Measurements from ENCODE around the gene MRPL27.
"Not testable (repeated sequence)": the region's sequence is repeated elsewhere in the genome, so short reads cannot be mapped to it uniquely, and the experiment has no call there.

MRPL27 gene

DNA sequence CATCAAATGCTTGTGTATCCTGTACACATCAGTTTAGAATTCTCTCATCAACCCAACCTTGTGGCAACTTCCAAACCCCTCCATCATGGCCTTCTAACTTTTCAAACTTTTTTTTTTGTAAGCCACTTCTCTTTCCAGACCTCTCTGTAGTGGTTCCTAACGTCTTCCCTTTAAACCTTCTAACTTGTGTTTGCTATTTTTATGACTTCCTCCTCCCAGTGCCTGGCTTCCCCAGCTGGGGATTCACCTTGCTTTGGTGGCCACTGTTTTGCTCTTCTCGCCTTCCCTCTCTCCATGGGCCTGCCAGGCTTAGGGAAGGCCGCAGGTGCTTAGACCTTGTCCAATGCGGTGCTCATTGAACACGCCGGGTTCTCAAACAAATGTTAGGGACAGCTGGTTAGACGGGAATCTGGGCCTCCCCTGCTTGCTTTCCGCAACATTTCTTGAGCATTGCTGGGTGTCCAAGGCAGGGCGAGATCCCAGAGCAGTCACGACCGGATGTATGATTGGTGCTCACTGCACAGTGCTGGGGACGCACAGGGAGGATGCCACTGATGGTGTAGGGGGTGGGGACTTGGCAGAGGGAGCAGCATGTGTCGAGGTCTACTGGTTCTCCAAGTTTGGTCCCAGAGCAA is 28.1 kb downstream of the MRPL27 start:
- peak in 1 of 2 experiments; percentile 15 for DNase-seq

DNA sequence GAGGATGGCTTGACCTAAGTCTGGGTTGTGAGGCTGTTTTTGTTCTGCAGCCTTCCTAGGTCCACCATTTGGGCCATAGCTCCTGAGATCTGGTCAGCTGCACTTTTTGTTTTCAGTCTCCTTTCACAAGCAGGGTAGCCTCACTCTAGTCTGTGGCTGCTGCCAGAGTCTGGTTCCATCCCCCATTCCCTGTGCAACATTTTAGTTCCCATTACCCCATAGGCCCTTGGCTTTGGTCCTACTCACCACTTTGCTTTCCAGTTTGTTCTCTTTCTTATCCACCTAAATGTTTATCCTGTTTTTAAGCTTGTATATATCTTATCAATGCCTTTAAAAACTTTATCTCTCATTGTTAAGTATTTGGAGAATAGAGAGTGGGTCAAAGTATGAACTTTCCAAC is 33.6 kb downstream of the MRPL27 start:
- no peak for DNase-seq

DNA sequence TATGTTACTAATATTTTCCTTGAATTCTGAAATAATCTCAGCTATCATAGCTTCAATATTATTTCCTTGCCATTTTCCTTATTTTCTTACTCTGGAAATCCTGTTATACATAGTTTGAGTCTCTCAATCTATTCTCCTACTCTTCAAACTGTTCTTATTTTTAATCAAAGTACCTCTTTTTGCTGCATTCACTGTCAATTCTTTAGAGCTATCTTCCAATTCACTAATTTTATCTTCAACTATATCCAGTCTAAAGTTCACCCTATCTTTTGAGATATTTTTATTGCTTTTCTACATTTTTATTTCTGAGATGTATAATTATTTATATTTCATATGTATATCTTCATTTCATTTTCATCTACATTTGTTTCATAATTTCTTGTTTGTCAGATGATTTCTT is 34.3 kb downstream of the MRPL27 start:
- DNase-seq = no peak

DNA sequence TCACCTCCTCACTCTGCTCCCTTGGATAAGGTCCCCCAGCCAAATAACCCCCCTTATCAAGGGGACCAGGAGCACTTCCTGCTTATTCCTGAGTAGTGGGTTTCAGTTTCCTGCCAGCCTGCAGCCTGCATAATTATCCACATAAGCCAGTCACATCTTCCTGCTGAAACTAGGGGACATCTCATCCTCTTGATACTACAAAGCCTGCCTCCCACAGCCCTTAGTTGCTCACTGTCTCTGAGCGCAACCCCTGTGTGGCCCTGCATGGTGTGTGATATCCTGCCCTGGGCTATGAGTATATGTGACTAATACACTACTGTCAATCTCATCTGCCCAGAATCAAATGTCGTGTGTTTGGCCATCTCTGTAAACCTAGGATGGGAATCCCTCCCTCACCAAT is 35.0 kb downstream of the MRPL27 start:
- DNase-seq = no peak

DNA sequence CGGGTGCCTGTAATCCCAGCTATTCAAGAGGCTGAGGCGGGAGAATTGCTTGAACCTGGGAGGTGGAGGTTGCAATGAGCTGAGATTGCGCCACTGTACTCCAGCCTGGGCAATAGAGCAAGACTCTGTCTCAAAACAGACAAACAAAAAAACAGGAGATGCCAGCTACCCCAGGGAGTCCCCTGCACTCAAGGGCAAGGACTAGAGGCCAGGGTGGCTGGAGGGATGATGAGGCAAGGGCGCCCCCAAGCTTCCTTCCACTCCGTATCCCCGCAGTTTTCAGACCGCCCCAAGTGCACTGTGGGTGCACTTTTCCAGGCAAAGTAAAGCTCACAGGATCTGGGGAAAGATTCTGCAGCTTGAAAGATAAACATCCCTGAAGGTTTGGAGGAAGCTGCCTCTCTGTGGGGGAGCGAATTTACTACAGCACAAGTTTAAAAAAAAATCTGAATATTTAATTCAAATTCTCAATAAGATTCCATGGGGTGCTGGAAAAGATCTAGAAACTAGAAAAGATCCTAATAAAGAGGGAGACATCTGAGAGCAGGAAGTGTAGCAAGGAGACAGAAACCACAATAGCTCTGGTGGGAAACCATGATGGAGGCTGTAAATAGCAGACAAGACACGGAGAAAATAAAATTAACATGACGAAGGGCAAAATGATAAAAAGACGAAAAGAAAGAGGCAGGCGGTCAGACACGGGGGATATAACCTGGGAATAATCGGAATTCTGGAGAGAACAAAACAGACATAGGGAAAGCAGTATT is 39.5 kb downstream of the MRPL27 start:
- DNase-seq = not testable (repeated sequence)

DNA sequence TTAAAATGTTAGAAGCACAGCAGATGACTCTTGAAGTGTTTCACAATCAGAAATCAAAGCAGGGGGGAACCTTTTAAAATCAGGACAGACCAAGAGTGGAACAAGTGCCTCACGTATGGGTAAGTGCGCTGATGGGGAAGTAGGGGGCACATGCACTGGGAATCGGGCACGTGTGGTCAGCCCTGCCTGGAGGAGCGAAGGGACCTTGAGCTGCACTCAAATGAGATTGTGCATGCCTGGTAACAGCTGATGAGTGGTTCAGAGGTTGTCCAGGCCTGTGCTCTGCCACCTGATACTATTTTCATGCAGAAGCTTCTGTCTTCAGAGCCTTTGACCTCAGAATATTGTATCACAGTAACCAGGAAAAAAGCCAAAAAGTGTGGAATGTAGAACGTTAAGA is 40.8 kb downstream of the MRPL27 start:
- no peak for DNase-seq

DNA sequence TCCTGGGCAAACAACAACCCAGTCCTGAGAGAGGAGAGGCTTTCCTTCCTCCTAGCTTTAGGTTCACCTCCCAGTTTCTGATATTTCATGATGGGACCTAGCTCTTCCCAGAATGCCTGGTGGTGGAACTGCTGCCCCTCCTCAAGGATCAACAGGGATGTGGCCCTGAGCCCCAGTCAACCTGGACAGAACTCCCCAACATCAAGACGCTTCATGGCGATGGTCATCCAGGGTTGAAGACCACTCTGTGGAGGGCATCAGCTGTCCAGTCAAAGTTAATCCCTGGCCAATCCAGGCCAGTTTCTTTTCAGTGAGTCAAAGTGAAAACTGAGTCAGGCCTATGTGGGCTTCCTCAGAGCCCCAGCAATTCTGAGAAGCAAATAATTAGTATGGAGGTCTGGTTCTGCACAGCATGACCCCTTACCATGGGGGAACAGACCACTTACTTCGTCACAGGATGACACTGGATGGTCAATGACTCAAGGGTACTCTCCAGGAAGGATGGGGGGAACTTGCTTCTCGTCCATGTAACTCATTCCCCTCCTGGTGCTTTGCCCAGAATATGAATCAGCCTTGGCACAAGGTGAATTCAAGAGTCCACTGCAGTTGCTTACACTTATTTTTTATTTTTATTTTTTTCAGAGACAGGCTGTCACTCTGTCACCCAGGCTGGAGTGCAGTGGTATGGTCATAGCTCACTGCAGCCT is 41.7 kb downstream of the MRPL27 start:
- no peak for DNase-seq

DNA sequence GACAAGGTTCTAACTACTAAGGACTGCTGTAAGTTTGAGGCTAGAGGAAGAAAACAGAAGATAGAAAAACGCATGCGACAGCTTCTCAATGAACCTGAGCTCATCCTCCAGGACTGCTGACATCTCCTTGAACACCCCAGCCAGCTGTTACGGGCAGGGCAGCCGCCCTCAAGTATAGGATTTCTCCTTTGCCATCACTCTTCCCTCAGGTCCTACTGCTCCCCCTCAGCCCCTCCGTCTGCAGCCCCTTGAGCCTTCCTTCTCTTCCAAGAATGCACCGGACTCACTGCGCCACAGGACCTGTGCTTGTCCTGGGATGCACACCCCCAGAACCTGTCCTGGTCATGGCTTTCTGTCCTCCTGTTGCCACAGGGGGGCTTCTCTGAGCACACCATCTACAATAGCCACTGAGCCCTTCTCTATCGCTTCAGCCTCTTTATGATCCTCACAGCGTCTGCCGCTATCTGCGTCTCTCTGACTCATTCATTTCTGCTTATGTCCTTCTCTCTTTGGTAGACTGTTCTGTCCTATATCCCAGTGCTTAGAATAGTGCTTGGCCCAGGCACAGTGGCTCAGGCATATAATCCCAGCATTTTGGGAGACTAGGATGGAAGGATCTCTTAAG is 42.7 kb downstream of the MRPL27 start:
- DNase-seq = no peak

DNA sequence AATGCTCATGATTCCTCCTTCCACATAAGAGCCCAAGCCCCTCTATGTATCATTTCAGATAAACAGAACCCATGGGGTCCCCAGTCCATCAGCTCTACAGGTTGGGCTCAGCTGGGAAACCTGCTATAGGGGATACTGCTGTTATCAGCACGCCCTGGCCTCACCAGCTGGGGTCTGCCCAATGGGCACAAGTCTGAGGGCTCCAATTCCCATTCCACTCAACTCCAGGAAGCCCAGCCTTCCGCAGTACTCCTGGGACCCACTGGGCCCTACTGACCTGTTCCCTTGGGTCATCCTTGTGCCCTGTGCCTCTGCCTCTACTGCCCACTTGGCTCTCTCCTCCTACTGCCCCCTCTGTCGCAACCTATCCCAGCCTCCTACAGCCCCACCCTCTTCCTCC is 43.3 kb downstream of the MRPL27 start:
- DNase-seq = no peak

DNA sequence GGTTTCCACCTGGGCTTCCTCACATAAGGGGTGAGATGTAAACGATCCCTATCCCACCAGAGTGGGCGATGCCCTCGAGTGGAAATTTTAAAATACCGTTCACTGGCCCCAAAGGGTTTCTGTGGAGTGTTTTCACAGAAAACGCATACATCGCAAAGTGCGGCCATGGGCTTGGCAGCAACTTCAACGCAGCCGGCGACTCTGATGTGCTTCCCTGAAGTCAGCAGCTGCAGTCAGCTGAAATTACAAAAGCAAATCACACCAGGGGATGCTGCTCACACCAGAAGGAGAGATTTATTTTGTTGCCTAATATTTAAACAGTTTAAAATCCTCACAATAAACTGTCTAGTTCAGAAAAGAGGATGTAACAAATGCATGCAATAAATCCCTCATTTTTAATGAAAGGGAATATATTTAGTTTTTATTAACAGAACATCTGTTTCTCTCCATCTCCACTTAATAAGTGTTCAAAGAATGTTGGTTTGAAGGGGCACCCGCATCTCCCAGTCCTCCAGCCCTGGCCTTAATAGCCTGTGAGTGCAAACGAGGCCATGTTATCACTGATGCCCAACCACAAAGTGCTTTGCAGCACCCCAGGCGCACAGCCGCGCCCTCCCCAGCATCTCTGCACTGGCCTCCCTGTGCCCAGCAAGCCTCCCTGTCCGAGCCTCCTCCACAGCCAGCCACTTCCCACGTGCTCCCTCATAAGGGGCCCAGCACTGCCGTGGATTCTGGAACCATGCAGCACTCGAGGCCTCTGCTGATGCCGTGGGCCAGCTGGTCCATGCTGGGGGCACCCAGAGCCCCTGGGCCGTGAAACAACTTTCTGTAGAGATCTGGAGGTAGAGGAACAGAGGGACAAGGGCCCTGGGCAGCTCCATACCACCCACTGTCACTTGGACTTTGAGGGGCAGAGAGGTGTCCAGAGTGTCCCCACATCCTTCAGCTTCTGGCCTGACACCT is 44.3 kb downstream of the MRPL27 start:
- DNase-seq = no peak

DNA sequence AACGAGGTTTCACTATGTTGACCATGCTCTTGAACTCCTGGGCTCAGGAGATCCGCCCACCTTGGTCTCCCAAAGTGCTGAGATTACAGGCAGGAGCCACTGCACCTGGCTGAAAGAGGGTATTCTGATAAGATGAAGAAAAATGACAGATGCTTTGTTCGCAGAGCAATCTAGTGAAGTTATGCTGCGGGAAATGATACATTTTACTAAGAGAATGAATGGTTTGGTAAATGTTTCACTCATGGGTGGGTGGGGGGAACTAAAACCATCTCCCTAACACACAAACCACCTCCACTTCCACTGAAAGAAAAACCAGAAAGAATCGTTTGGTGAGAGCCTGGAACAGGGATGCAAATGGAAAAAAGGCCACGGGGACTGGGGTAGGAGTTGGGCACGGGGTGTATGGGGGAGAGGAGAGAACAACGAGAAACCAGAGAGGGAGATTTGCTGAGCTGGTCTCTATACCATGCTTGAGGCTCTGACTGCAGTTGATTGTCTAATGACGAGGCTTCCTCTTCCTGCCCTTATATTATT is 46.1 kb downstream of the MRPL27 start:
- DNase-seq = no peak

DNA sequence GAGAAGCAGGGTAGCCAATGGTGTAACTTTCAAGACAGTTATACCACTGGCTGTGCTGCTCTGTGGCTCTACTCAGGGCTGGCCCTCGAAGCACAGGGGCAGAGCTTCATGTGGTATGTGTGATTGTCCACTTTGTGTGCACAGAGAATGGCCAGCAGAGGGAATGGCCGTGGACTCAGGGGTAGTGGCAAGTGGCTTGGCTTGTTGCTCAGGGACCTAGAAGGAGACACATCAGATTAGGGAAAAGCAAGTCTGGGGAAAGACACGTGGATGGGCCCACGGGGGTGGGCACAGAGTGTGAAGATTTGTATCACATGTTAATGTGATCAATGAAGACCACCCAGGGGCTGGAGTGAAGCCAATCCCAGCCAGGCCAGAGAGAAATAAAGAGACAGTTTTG is 47.1 kb downstream of the MRPL27 start:
- no peak for DNase-seq

DNA sequence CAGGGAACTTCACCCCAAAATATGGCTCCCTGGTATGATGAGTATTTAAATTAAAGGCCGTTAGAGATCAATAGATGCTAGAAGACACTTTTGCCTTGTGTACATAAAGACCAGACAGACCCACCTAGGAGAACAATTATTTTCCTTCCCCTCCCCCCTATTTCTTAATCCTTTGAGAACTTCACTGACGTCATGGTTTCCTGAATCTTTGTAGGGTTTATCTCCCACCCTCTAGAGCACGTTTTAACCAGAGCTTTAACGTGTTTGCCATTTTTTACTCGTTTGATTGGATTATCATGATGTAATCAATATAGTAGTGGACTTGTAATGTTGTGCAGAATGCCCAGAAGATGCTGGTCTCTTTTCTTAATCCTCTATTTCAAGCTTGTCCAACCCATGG is 49.9 kb downstream of the MRPL27 start:
- no peak for DNase-seq

DNA sequence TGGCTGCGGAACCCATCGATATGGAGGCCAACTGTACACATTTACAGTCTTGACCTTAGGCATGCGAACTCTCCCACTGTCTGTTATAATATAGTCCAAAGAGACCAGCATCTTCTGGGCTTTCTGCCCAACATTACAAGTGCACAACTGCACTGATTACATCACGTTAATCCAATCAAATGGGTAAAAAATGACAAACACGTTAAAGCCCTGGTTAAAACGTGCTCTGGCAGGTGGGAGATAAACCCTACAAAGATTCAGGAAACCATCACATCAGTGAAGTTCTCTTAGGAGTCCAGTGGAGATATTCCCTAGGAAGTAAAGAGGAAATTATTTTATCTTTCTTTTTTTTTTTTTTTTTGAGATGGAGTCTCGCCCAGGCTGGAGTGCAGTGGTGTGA is 50.7 kb downstream of the MRPL27 start:
- no peak for DNase-seq

DNA sequence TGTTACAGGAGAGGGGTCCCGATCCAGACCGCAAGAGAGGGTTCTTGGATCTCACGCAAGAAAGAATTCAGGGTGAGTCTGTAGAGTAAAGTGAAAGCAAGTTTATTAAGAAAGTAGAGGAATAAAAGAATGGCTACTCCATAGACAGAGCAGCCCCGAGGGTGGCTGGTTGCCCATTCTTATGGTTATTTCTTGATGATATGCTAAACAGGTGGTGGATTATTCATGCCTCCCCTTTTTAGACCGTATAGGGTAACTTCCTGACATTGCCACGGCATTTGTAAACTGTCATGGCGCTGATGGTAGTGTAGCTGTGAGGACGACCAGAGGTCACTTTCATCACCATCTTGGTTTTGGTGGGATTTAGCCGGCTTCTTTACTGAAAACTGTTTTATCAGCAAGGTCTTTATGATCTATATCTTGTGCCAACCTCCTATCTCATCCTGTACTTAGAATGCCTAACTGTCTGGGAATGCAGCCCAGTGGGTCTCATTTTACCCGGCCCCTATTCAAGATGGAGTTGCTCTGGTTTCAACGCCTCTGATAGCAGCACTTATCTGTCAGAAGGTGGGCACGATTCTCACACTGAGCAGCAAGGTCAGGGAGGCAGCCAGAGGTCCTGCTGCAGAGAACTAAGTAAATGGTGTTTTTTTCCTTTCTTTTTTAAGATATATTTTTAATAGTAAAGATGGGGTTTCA is 53.5 kb downstream of the MRPL27 start:
- DNase-seq = no peak

DNA sequence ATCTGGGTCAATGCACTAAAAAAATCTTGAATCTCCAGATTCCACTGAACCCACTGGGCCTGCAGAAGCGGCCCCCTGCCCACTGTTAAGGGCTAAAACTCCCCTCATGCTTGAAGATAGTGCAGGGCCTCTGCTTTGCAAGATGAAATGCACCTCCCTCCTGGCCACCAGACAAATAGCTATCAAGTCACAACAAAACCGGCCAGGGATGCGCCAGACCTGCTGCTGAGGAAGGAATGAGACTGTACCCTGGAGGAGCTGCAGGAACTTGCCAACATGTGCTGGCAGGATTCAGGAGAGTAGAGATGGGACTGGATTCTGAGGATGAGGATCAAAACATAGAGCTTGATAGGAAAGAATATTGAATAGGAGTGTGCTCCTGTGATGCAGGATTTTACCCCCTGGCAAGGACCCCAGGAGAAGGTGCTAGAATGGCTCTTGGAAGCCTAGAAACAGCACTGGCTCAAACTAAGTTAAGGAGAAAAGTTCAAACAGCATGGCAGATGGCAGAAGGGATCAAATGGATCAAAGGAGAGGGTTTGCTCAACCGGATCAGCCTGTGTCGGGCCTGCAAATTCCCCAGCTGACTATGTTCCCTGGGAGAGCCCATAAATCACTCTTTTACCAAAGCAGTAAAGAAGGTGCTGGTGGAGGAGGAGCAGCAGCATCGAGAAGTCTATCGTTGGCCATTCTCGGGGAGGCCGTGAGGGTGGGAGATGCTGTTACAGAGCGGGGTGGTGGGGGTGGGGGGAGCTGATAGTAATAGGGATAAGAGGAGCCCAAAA is 54.3 kb downstream of the MRPL27 start:
- no peak for DNase-seq

All from SHP77 (cell line).